GM18498 (cell line): ENCODE data around the gene CA11.
"Not testable (repeated sequence)": the region's sequence is repeated elsewhere in the genome, so short reads cannot be mapped to it uniquely, and the experiment has no call there.

Experiments used
- ATAC-seq: cut with Tn5 transposase; IDR thresholded peaks from one replicate; pipeline ENCODE4 v1.9.1; 2021; ENCODE audit warnings: mild to moderate bottlenecking, moderate library complexity; ENCODE audit not compliant: unreplicated experiment

The CA11 gene

GRCh38 chr19:48670699-48671445 is 24.9 kb upstream of the CA11 start:
- no peak for ATAC-seq

GRCh38 chr19:48669903-48670668 is 24.1 kb upstream of the CA11 start:
- no peak for ATAC-seq

GRCh38 chr19:48668761-48669160 is 22.8 kb upstream of the CA11 start:
- ATAC-seq, result no peak

- ATAC-seq, result no peak
These were observed 22.3 kb upstream of the CA11 start for GRCh38 chr19:48668332-48668731.

GRCh38 chr19:48665786-48666185 is 19.8 kb upstream of the CA11 start:
- ATAC-seq, result no peak

GRCh38 chr19:48664476-48664875 is 18.5 kb upstream of the CA11 start:
- ATAC-seq, result no peak

- no peak for ATAC-seq
These were observed 17.7 kb upstream of the CA11 start for GRCh38 chr19:48663667-48664066.

- no peak for ATAC-seq
These were observed 15.7 kb upstream of the CA11 start for GRCh38 chr19:48661711-48662090.

- peak; percentile 93 for ATAC-seq
These were observed 15.1 kb upstream of the CA11 start for GRCh38 chr19:48660852-48661710.

GRCh38 chr19:48659768-48660167 is 13.8 kb upstream of the CA11 start:
- ATAC-seq, result no peak

- no peak for ATAC-seq
These were observed 12.5 kb upstream of the CA11 start for GRCh38 chr19:48658483-48658882.

- not testable (repeated sequence) for ATAC-seq
These were observed 11.8 kb upstream of the CA11 start for GRCh38 chr19:48657828-48658227.

- ATAC-seq, result no peak
These were observed 11.0 kb upstream of the CA11 start for GRCh38 chr19:48656840-48657474.

GRCh38 chr19:48654299-48655059 is 8.5 kb upstream of the CA11 start:
- ATAC-seq, result no peak

- ATAC-seq, result no peak
These were observed 5.7 kb upstream of the CA11 start for GRCh38 chr19:48651683-48652048.

- no peak for ATAC-seq
These were observed 5.1 kb upstream of the CA11 start for GRCh38 chr19:48650974-48651682.

GRCh38 chr19:48648134-48648533 is 2.1 kb upstream of the CA11 start:
- no peak for ATAC-seq

- ATAC-seq, result no peak
These were observed 782 bp upstream of the CA11 start for GRCh38 chr19:48646722-48647216.

- no peak for ATAC-seq
These were observed 377 bp downstream of the CA11 start for GRCh38 chr19:48645620-48646000.
